Measurements from ENCODE around the gene SEC16A. TPM values are rescaled to one million over a fixed set of nuclear protein-coding genes. Genes with fewer than 3 reads are reported as not detected.
A peak's percentile ranks its signal among the peaks of the same experiment; 100 is the strongest.

Gene SEC16A
- total RNA-seq, 2 donors from 2014 or later = 59.0 to 72.8 TPM

GRCh38 chr9:136401173-136401922 lies 81.5 kb downstream of the SEC16A start:
- ATAC-seq (ENCODE audit: insufficient number of reproducible peaks, low FRiP score, low read depth) = no peak
- no peak overlapping the region for H3K4me3 ChIP-seq
- no peaks in the 10 kb centered on the region for H3K9me3 ChIP-seq
- H3K27ac ChIP-seq = no peak overlapping the region
- no peaks in the 10 kb centered on the region for H3K27me3 ChIP-seq (replicated peaks; ENCODE audit: insufficient read depth)
- no peak for DNase-seq (ENCODE audit: low spot score)
- peaks cover 13 to 22% of the 10 kb centered on the region in 2 donors for H3K4me1 ChIP-seq (ENCODE audit: control insufficient read depth in 1 of 2, low read depth in 2 of 2)
- peaks cover 19% of the 10 kb centered on the region for H3K36me3 ChIP-seq
- no peak for TF ChIP-seq CTCF (IDR thresholded peaks at IDR 0.05)

GRCh38 chr9:136400038-136400834 lies 82.6 kb downstream of the SEC16A start, which contains the start of gene SNAPC4:
Gene SNAPC4, minus strand, starts transcription at chr9:136400170. Its CDS starts 1,742 bp downstream, at chr9:136398428.
- Histone ChIP-seq H3K9me3 (no peaks in the 10 kb centered on the region), H3K27ac (peak within 1 kb of the TSS in 1 of 2 donors; percentile 27), H3K4me3 (peak within 1 kb of the TSS; percentile 90), H3K4me1 (ENCODE audit: control insufficient read depth in 1 of 2, low read depth in 2 of 2) (peaks cover 13 to 22% of the 10 kb centered on the region in 2 donors), H3K27me3 (replicated peaks; ENCODE audit: insufficient read depth) (no peaks in the 10 kb centered on the region), H3K36me3 (peaks cover 22% of the 10 kb centered on the region)
- peak; percentile 91 for TF ChIP-seq CTCF (IDR thresholded peaks at IDR 0.05)
- peak; percentile 75 for ATAC-seq (ENCODE audit: insufficient number of reproducible peaks, low FRiP score, low read depth)
- peak; percentile 30 for DNase-seq (ENCODE audit: low spot score)

GRCh38 chr9:136399176-136400037 lies 83.4 kb downstream of the SEC16A start:
- DNase-seq (ENCODE audit: low spot score) (no peak), ATAC-seq (ENCODE audit: insufficient number of reproducible peaks, low FRiP score, low read depth) (no peak)
- no peak for TF ChIP-seq CTCF (IDR thresholded peaks at IDR 0.05)
- peaks cover 28% of the 10 kb centered on the region for H3K36me3 ChIP-seq
- peaks cover 13 to 22% of the 10 kb centered on the region in 2 donors for H3K4me1 ChIP-seq (ENCODE audit: control insufficient read depth in 1 of 2, low read depth in 2 of 2)
- H3K4me3 ChIP-seq = peak overlapping the region; percentile 90
- no peak overlapping the region for H3K27ac ChIP-seq
- no peaks in the 10 kb centered on the region for H3K27me3 ChIP-seq (replicated peaks; ENCODE audit: insufficient read depth)
- H3K9me3 ChIP-seq = no peaks in the 10 kb centered on the region

DNA sequence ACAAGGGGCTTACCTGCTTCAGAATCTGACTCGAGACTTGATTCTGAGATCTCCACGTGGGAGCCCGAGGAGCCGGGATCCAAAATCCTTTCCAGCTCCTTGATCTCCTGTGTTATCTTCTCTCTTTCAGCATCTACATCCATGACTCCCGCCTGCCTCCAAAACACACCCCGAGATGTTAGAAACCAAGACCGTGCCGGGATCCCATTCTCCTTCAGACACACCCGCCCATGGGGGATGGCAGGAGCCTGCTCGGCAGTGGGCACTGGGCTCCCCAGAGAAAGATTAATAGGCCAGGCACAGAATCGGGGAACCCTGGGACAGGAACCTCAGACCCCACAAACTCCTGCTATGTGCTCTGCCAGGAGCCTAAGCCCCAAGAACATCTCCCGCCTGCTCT lies 84.6 kb downstream of the SEC16A start:
- H3K36me3 ChIP-seq = peaks cover 36% of the 10 kb centered on the region
- no peak for TF ChIP-seq CTCF (IDR thresholded peaks at IDR 0.05)
- H3K27me3 ChIP-seq (replicated peaks; ENCODE audit: insufficient read depth) = no peaks in the 10 kb centered on the region
- DNase-seq (ENCODE audit: low spot score) (no peak), ATAC-seq (ENCODE audit: insufficient number of reproducible peaks, low FRiP score, low read depth) (no peak)
- peaks cover 13 to 22% of the 10 kb centered on the region in 2 donors for H3K4me1 ChIP-seq (ENCODE audit: control insufficient read depth in 1 of 2, low read depth in 2 of 2)
- no peak overlapping the region for H3K27ac ChIP-seq
- H3K9me3 ChIP-seq = no peaks in the 10 kb centered on the region
- H3K4me3 ChIP-seq = no peak overlapping the region

All from thoracic aorta (tissue), 2 donors.